Activated CD4-positive, alpha-beta T cell treated with anti-CD3 and anti-CD28 coated beads, Interleukin-2, amount 50 U/mL, for 1 hour (primary cell): ENCODE results near the gene CHRNE.
"Not testable (repeated sequence)": the region's sequence is repeated elsewhere in the genome, so short reads cannot be mapped to it uniquely, and the experiment has no call there.

Experiments
- DNase-seq: peaks from one replicate; pipeline ENCODE4 v3.0.0-alpha.2; 2020

Gene CHRNE

GRCh38 chr17:4939546-4939795 is 36.6 kb upstream of the CHRNE start:
- DNase-seq: no peak

GRCh38 chr17:4938688-4939545 is 36.0 kb upstream of the CHRNE start:
- DNase-seq: no peak

GRCh38 chr17:4938069-4938491 is 35.2 kb upstream of the CHRNE start:
- DNase-seq: no peak

GRCh38 chr17:4937553-4937952 is 34.7 kb upstream of the CHRNE start:
- no peak for DNase-seq

GRCh38 chr17:4936436-4936835 is 33.5 kb upstream of the CHRNE start:
- no peak for DNase-seq

- DNase-seq: no peak
These were observed 32.8 kb upstream of the CHRNE start for GRCh38 chr17:4935650-4936049.

- no peak for DNase-seq
These were observed 31.5 kb upstream of the CHRNE start for GRCh38 chr17:4934173-4934979.

GRCh38 chr17:4933646-4934045 is 30.7 kb upstream of the CHRNE start:
- DNase-seq: no peak

GRCh38 chr17:4932756-4933155 is 29.9 kb upstream of the CHRNE start:
- DNase-seq: no peak

GRCh38 chr17:4931963-4932362 is 29.1 kb upstream of the CHRNE start, which contains the start of gene GP1BA:
Gene GP1BA, plus strand, starts transcription at chr17:4932277. Its CDS starts 328 bp downstream, at chr17:4932605.
- no peak for DNase-seq

- no peak for DNase-seq
These were observed 26.0 kb upstream of the CHRNE start for GRCh38 chr17:4928881-4929280.

GRCh38 chr17:4926577-4927335 is 23.9 kb upstream of the CHRNE start:
- DNase-seq: not testable (repeated sequence)

GRCh38 chr17:4921320-4921719 is 18.4 kb upstream of the CHRNE start:
- no peak for DNase-seq

GRCh38 chr17:4920351-4921048 is 17.6 kb upstream of the CHRNE start:
- no peak for DNase-seq

GRCh38 chr17:4919511-4920047 is 16.7 kb upstream of the CHRNE start:
- no peak for DNase-seq

GRCh38 chr17:4914551-4914950 is 11.7 kb upstream of the CHRNE start:
- DNase-seq: not testable (repeated sequence)

GRCh38 chr17:4913994-4914393 is 11.1 kb upstream of the CHRNE start:
- DNase-seq: no peak

- peak; percentile 71 for DNase-seq
These were observed 6.0 kb upstream of the CHRNE start for GRCh38 chr17:4908711-4909496.

GRCh38 chr17:4908301-4908700 is 5.4 kb upstream of the CHRNE start:
- no peak for DNase-seq

GRCh38 chr17:4906642-4907041 is 3.7 kb upstream of the CHRNE start:
- not testable (repeated sequence) for DNase-seq

GRCh38 chr17:4902540-4902939 is 358 bp downstream of the CHRNE start:
- DNase-seq: no peak
